WTC11 (cell line): ENCODE data around the gene TAF4. TPM values are rescaled to one million over a fixed set of nuclear protein-coding genes. Genes with fewer than 3 reads are reported as not detected.

Source experiments
- ATAC-seq: fragments of 200-7000 bp; cut with Tn5 transposase; 2 replicates; pipeline ENCODE4 v1.10.0; 2021; ENCODE audit warnings: mild to moderate bottlenecking, moderate library complexity
- CTCF ChIA-PET: fragments of 300-600 bp; sonication (Branson Sonifier 250); formaldehyde crosslinking; loops from one replicate; lab custom pipeline; 2021; ENCODE audit warnings: antibody characterized with exemption; lab: Charles Lee
- POLR2A ChIA-PET: fragments of 350-600 bp; sonication (Branson Sonifier 250); formaldehyde crosslinking; loops from one replicate; lab custom pipeline; 2021; ENCODE audit warnings: antibody characterized with exemption; lab: Charles Lee
- DNase-seq: peaks from one replicate; pipeline ENCODE4 v3.0.0; 2021; ENCODE audit warnings: low spot score
- H3K27ac Mint-ChIP-seq: 2 replicates; pipeline ENCODE4 v1.8.0; 2021; ENCODE audit warnings: mixed read lengths
- H3K27me3 Mint-ChIP-seq: 2 replicates; pipeline ENCODE4 v1.8.0; 2021; ENCODE audit warnings: low read depth, mild to moderate bottlenecking, moderate library complexity, mixed read lengths
- H3K36me3 Mint-ChIP-seq: 2 replicates; pipeline ENCODE4 v1.8.0; 2021; ENCODE audit warnings: mixed read lengths
- H3K4me1 Mint-ChIP-seq: 2 replicates; pipeline ENCODE4 v1.8.0; 2022; ENCODE audit warnings: mixed read lengths
- H3K4me3 Mint-ChIP-seq: 2 replicates; pipeline ENCODE4 v1.8.0; 2021; ENCODE audit warnings: mild to moderate bottlenecking, moderate library complexity, mixed read lengths
- H3K9me3 Mint-ChIP-seq: 2 replicates; pipeline ENCODE4 v1.8.0; 2021; ENCODE audit warnings: mixed read lengths
- ATF6 ChIP-seq: sonication (generic); formaldehyde crosslinking; IDR thresholded peaks from 2 replicates; pipeline ENCODE4 v1.8.1; 2023; ENCODE audit warnings: mild to moderate bottlenecking, missing genetic modification reagents
- ESRRA ChIP-seq: sonication (generic); formaldehyde crosslinking; IDR thresholded peaks from 2 replicates; pipeline ENCODE4 v1.8.1; 2022; ENCODE audit warnings: mild to moderate bottlenecking, missing genetic modification reagents, borderline replicate concordance
- NFE2L1 ChIP-seq: sonication (generic); formaldehyde crosslinking; IDR thresholded peaks from 2 replicates; pipeline ENCODE4 v1.8.1; 2023; ENCODE audit warnings: missing genetic modification reagents
- ZNF232 ChIP-seq: sonication (generic); formaldehyde crosslinking; IDR thresholded peaks from 2 replicates; pipeline ENCODE4 v1.8.0; 2022; ENCODE audit warnings: mild to moderate bottlenecking, missing genetic modification reagents
- microRNA-seq: library from miRNA; unstranded; fragments of <30 nt; microRNA quantifications from one replicate; pipeline ENCODE4 v1.2.0, GENCODE V29; 2022; ENCODE audit warnings: borderline number of aligned reads
- total RNA-seq: library from RNA; stranded (reverse); gene quantifications from 3 replicates; pipeline ENCODE4 v1.2.3, GENCODE V29; 2021
- TF ChIP-seq, protein P1 (sequence below): fragments of 250-450 bp; sonication (Bioruptor Pico); IDR thresholded peaks from 2 replicates; pipeline ENCODE4 v2.1.2; 2022; ENCODE audit warnings: mild to moderate bottlenecking, moderate library complexity

Gene TAF4
- total RNA-seq, 1 experiment from 2014 or later: 34.4 TPM

DNA sequence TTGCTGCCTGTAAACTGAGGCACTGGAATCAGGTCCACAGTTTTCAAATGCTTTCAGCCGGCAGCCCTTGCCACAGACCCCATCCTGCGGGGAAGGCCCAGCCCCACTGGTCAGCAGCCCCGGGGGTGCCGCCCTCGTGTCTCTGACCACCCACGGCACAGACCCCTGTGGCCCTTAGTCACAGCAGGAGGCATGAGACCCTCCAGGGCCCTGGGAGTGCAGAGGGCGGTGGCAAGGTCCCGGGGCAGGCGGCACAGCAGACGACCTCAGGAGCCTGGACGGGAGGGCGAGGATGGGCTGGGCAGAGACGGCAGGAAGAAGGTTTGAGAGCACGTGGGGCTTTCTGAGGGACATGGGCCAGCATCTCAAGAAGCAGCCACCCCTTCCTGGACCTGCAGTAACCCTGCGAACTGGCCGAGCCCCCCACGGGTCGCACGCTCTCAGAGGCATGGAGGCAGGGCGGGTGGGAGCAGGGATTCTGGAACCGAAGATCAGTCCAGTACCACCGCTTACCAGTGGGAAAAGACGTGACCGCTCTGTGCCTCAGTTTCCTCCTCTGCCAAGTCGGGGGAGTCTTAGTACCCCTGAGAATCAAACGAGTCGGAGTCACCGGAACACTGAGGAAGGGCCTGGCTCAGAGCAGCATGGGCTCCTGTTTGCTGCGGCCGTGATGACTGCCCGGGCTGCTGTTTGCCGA lies 140.7 kb downstream of the TAF4 start:
- Mint-ChIP-seq H3K9me3 (peaks cover 4% of the 10 kb centered on the region; the same call in 1 of the 2 replicates), H3K27me3 (no peaks in the 10 kb centered on the region; the same call in 1 of the 2 replicates), H3K4me3 (no peak overlapping the region), H3K36me3 (no peaks in the 10 kb centered on the region), H3K4me1 (no peaks in the 10 kb centered on the region), H3K27ac (no peak overlapping the region)
- ATAC-seq (no peak), DNase-seq (no peak)
- TF ChIP-seq, protein P1, sequence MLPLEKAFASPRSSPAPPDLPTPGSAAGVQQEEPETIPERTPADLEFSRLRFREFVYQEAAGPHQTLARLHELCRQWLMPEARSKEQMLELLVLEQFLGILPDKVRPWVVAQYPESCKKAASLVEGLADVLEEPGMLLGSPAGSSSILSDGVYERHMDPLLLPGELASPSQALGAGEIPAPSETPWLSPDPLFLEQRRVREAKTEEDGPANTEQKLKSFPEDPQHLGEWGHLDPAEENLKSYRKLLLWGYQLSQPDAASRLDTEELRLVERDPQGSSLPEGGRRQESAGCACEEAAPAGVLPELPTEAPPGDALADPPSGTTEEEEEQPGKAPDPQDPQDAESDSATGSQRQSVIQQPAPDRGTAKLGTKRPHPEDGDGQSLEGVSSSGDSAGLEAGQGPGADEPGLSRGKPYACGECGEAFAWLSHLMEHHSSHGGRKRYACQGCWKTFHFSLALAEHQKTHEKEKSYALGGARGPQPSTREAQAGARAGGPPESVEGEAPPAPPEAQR (CRISPR knock-in tag): no peak
- TF ChIP-seq NFE2L1: no peak
- no peak for TF ChIP-seq ATF6 (CRISPR knock-in tag)
- TF ChIP-seq ESRRA (CRISPR knock-in tag): no peak
- TF ChIP-seq ZNF232: no peak
- ChIA-PET CTCF (no interaction called here), POLR2A (no interaction called here)

Small RNA genes within 50 kb of the gene (microRNA-seq; reads per million reads assigned to microRNA genes)
- gene MIR1257: 1.0 reads per million
- gene MIR3195: not detected

Other genes with a start within 250 kb of the TAF4 start
- 67.4 to 73.5 TPM (median 69.7 TPM) in 3 replicates for gene LSM14B, start 56.6 kb upstream of the TAF4 start, total RNA-seq
- gene PSMA7, start 77.5 kb upstream of the TAF4 start, total RNA-seq: 315 to 364 TPM (median 321 TPM) in 3 replicates
- 29.4 to 34.1 TPM (median 29.8 TPM) in 3 replicates for gene SS18L1, start 77.9 kb upstream of the TAF4 start, total RNA-seq
- 26.6 to 33.0 TPM (median 27.9 TPM) in 3 replicates for gene MTG2, start 117.1 kb upstream of the TAF4 start, total RNA-seq
- gene HRH3, start 154.4 kb upstream of the TAF4 start, total RNA-seq: 2.9 to 3.4 TPM (median 3.3 TPM) in 3 replicates
- gene OSBPL2, start 172.6 kb upstream of the TAF4 start, total RNA-seq: 37.8 to 49.5 TPM (median 39.4 TPM) in 3 replicates
- 146 to 160 TPM (median 147 TPM) in 3 replicates for gene ADRM1, start 237.1 kb upstream of the TAF4 start, total RNA-seq